MM.1S (cell line): ENCODE data around the gene KCNQ5.

Experiments
- EZH2 ChIP-seq: fragments of 300-600 bp; sonication (generic); optimal IDR thresholded peaks from 2 replicates; pipeline ENCODE3; 2017; ENCODE audit warnings: low read depth, mild to moderate bottlenecking, antibody characterized with exemption, low read length, mixed read lengths
- TF ChIP-seq, protein P1 (sequence below): fragments of 300-600 bp; sonication (generic); IDR thresholded peaks from 2 replicates; pipeline ENCODE4 v1.5.1; 2016; ENCODE audit warnings: antibody characterized with exemption, low read length, mixed read lengths

GRCh38 chr6:72620871-72621290 is 983 bp upstream of the KCNQ5 start:
- TF ChIP-seq EZH2, result no peak
- TF ChIP-seq, protein P1, sequence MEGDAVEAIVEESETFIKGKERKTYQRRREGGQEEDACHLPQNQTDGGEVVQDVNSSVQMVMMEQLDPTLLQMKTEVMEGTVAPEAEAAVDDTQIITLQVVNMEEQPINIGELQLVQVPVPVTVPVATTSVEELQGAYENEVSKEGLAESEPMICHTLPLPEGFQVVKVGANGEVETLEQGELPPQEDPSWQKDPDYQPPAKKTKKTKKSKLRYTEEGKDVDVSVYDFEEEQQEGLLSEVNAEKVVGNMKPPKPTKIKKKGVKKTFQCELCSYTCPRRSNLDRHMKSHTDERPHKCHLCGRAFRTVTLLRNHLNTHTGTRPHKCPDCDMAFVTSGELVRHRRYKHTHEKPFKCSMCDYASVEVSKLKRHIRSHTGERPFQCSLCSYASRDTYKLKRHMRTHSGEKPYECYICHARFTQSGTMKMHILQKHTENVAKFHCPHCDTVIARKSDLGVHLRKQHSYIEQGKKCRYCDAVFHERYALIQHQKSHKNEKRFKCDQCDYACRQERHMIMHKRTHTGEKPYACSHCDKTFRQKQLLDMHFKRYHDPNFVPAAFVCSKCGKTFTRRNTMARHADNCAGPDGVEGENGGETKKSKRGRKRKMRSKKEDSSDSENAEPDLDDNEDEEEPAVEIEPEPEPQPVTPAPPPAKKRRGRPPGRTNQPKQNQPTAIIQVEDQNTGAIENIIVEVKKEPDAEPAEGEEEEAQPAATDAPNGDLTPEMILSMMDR, result no peak
